Raji (cell line): ENCODE results near the gene KCNMA1.

Experiments used
- POLR2A ChIP-seq: IDR thresholded peaks from 2 replicates; pipeline ENCODE4 v1.6.1; 2011; ENCODE audit warnings: low read depth, low read length, control low read depth; ENCODE audit not compliant: insufficient read depth

Gene KCNMA1

GRCh38 chr10:77079592-77080300 is 557.9 kb downstream of the KCNMA1 start:
- TF ChIP-seq POLR2A, result no peak

- no peak for TF ChIP-seq POLR2A
Measured at GRCh38 chr10:77077316-77077945, 560.2 kb downstream of the KCNMA1 start.

- no peak for TF ChIP-seq POLR2A
Measured at GRCh38 chr10:77075926-77076325, 561.7 kb downstream of the KCNMA1 start.

GRCh38 chr10:77074104-77074624 is 563.4 kb downstream of the KCNMA1 start:
- TF ChIP-seq POLR2A, result no peak

- TF ChIP-seq POLR2A, result no peak
Measured at GRCh38 chr10:77073663-77073960, 564.0 kb downstream of the KCNMA1 start.

- no peak for TF ChIP-seq POLR2A
Measured at GRCh38 chr10:77072836-77073662, 564.6 kb downstream of the KCNMA1 start.

GRCh38 chr10:77072361-77072835 is 565.2 kb downstream of the KCNMA1 start:
- no peak for TF ChIP-seq POLR2A

- no peak for TF ChIP-seq POLR2A
Measured at GRCh38 chr10:77071956-77072355, 565.7 kb downstream of the KCNMA1 start.

GRCh38 chr10:77071001-77071511 is 566.6 kb downstream of the KCNMA1 start:
- no peak for TF ChIP-seq POLR2A

GRCh38 chr10:77070346-77070745 is 567.3 kb downstream of the KCNMA1 start:
- TF ChIP-seq POLR2A, result no peak

- no peak for TF ChIP-seq POLR2A
Measured at GRCh38 chr10:77068969-77069368, 568.6 kb downstream of the KCNMA1 start.

- no peak for TF ChIP-seq POLR2A
Measured at GRCh38 chr10:77068272-77068671, 569.3 kb downstream of the KCNMA1 start.

- no peak for TF ChIP-seq POLR2A
Measured at GRCh38 chr10:77062381-77062780, 575.2 kb downstream of the KCNMA1 start.

- TF ChIP-seq POLR2A, result no peak
Measured at GRCh38 chr10:77060913-77061312, 576.7 kb downstream of the KCNMA1 start.

GRCh38 chr10:77056650-77057049 is 581.0 kb downstream of the KCNMA1 start:
- no peak for TF ChIP-seq POLR2A
